DMS53 treated with DMSO at 0.1 percent for 48 hours (cell line): ENCODE data around the gene AFG1L.
"Not testable (repeated sequence)": the region's sequence is repeated elsewhere in the genome, so short reads cannot be mapped to it uniquely, and the experiment has no call there.

Experiments used
- DNase-seq: peaks from one replicate; lab custom pipeline; 2025; ENCODE audit not compliant: unreplicated experiment; lab: John Stamatoyannopoulos, UW

The AFG1L gene

GRCh38 chr6:108507316-108507715 is 212.5 kb downstream of the AFG1L start:
- DNase-seq, result no peak

DNA sequence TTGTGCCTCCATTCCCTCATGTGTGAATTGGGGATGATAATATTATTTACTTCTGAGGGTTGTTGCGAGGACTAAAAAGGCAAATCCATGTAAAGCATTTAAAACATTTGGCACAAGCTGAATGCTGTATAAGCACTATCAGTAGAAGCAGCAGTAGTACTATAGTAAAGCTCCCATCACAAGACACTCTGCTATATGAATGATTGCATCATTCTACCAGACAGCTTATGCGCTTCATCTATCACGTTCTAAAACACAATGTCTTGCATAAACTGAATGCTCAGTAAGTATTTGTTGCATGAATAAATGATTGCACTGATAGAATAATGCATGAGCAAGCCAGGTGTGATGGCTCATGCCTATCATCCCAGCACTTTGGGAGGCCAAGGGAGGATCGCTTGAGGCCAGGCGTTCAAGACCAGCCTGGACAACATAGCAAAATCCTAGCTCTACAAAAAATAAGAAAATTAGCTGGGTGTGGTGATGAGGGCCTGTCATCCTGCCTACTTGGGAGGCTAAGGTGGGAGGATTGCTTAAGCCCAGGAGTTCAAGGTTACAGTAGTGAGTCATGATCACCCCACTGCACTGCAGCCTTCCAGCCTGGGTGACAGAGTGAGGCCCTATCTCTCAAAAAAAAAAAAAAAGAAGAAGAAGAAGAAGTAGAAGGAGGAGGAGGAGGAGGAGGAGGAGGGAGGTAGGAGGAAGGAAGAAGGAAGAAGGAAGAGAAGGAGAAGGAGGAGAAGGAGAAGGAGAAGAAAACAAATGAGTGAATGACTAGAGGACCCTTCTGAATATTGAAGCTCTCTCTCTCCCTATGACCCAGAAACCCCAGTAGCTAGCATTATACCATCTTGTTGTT is 215.8 kb downstream of the AFG1L start:
- DNase-seq, result no peak

DNA sequence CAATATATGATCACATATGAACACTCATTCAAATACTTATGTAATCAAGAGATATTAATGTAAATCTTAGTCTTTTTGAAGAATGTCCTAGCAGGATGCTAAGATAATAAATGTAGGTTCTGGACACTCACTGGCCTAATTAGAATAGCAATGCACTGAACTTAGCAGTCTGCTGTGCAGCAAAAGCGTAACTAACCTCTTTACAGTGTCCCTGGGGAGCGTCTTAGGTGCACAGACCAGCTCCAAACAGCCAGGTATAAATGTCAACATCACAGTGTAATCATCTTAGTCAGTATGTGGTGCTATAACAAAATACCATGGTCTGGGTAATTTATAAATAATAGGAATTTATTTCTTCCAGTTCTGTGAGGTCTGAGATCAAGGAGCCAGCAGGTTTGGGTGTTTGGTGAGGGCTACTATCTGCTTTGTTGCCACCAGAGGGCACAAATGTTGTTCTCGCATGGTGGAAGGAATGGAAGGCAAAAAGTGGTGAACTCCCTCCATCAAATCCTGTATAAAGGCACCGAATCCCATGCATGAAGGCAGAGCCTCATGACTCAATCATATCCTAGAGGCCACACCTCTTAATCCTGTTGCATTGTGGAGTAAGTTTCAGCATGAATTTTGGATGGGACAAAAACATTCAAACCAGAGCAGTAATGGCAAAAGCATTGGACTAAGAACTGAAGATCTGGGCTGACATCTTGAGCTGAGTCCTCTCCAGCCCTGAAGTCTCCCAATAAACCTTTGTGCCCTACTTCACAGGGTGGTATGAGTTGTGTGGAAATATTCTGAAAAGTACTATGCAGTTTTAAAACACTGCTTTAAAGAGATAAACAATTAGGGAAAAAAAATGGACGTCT is 224.1 kb downstream of the AFG1L start:
- peak; percentile 8 for DNase-seq

- DNase-seq, result no peak
These were observed 226.8 kb downstream of the AFG1L start for GRCh38 chr6:108521616-108522107.

GRCh38 chr6:108523697-108524096 is 228.8 kb downstream of the AFG1L start:
- DNase-seq, result no peak

GRCh38 chr6:108524528-108525248 is 229.8 kb downstream of the AFG1L start:
- DNase-seq, result no peak

DNA sequence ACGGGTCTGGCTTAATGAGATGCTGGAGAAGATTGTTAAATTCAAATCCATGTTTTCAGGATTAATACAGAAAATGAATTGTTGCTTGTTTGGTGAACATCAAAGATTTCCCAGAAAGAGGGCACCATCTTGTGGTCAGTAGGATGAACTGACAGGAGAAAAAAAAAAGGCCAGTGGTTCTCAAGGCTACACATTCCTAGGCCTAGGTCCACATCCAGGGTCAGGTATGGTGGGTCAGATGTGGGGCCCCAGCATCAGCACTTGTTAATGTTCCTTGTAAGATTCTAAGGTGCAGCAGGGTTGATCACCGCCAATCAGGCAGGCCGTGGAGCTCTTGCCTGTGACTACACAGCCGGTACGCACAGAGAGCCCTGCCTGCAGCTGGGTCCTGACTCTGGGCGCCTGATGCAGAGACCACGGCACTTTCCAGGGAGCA is 231.9 kb downstream of the AFG1L start:
- DNase-seq, result peak; percentile 12

DNA sequence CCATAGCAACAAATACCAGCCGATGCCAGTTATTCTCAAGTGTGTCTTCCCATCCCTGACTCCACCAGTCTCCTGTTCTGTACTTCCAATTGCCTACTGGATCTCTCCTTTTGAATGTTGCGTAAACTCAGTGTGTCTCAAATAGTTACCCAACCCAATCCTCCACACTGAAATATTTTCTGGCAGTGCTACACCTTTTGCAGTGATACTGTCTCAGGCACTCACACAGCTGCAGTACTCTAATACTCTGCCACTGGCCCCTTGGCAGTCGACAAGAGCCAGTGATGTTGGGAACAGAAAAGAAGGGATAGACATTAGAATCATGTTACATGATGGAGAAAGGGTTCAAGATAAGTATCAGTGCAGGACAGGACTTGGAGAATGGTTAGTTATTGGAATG is 234.0 kb downstream of the AFG1L start:
- DNase-seq, result no peak

- DNase-seq, result no peak
These were observed 236.5 kb downstream of the AFG1L start for GRCh38 chr6:108531332-108531731.

DNA sequence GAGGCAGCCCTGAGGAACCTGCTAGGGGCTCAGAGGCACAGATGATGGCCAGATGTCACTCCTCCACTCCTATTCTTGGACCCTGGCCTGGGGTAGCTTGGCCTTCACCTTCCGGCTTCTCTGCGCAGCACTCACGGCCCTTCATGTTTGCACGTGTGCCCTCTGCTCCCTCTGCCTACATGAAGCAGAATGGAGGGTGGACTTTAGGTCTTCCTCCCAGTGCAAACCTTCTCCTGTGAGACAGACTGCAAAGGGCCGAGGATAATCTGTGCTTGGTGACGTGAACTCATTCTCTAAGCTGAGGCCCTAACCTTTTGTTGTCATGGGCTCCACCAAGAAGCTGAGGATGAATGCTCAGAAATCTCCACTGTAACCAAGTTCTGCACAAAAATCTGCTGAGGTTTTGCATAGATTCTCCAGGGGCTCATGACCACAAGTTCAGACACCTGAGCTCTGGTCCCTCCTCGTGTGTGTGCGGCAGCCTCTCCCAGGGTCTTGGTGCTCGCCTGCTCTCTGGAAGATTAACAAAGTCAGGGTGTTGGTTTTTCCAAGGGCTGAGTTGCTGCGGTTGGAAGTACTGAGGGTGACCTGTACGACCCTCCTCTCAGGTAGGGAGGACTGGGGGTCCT is 240.4 kb downstream of the AFG1L start:
- no peak for DNase-seq

- not testable (repeated sequence) for DNase-seq
These were observed 241.2 kb downstream of the AFG1L start for GRCh38 chr6:108535920-108536535.

- peak; percentile 65 for DNase-seq
These were observed 247.2 kb downstream of the AFG1L start for GRCh38 chr6:108541843-108542759.

- DNase-seq, result no peak
These were observed 248.5 kb downstream of the AFG1L start for GRCh38 chr6:108543175-108543940.

DNA sequence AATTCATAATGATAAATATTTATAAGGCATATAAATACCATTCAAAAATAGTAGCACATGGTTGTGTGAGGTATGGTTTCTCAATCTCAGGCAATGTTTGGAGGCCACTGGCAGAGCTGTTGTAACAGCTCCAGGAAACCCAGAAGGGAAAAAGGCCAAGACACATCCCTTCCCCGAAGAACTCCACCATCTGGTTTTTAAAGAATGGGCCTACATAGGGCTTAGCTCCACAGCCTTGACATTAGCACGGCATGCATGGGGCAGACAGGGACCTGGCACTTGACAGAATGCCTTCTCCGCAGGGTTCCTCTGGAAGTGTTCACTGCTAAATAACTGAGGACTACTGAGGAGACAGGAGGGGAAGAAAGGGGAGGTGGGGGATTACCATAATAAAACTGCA is 249.8 kb downstream of the AFG1L start:
- DNase-seq, result no peak

DNA sequence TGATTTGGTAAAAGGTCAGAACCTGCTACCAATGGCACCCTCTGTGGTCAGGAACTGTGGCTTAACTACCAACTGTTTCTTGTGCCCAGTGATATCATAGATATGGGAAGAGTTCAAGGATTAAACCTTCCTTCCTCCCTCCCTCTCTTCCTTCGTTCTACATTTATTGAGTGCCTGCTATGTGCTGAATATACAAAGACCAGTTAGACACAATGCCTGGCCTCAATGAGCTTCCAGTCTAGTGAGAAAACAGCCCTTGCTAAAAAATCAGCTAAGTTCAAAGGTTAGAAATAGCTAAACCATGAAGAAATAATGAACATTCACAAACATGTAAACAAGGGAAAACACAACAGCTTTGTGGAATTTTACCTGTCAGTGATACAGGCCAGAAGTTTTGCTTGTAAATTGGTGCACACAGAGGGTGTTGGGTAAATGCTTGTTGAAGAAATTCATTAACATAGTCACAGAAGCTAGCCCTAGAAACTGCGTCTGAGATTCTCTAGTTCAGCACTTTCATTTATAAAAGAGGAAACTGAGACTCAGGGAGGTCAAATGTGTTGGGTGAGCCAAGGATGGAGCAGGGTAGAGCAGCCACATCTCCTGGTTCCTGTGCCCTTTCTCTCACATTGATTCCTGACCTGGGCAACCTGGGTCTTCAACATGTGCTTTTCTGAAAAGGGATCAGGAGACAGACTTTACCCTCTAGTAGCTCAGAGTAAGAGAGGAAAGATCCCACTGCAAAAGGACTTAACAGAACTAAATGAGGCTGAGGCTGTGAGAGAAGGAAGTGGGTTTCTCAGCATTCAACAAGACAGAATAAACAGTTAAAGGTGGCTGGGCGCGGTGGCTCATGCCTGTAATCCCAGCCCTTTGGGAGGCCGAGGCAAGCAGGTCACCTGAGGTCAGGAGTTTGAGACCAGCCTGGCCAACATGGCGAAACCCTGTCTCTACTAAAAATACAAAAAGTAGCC is 251.5 kb downstream of the AFG1L start:
- DNase-seq, result no peak

DNA sequence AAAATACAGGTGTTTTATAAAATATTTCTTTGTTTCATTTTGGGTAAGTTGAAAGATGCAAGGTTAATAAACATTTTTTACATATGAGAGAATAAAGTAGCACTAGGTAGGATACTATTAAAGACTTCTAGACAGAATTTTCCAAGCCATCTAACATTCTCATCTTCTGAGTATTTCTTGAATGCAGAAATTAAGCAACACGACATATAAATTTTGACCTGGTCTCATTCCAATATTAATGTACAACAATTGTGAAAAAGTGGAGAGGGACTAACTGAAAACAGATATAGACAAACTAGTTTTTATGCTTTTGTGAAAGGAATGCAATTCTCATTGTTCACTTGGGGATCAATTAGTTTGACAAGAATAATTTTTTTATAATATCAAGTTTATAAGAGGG is 254.4 kb downstream of the AFG1L start:
- DNase-seq, result no peak

DNA sequence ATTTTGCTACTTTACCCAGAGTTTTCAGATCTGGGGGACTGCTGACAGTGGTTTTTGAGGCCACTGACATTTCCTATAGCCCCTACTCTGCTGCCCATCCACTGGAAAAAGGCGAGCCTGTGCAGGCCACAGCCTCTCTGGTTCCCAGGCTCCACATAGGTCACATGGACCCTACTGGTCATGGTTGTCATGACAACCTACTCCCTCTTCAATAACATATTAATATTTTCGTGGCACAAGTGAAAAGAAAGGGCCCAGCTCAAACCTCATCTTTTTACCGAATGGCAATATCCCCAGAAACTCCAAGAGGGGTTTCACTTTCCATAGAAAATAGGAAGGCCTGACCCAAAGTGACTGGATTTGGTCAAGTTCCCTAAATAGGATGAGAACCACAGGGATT is 254.9 kb downstream of the AFG1L start:
- DNase-seq, result no peak
